Trophoblast cell (in vitro differentiated cells and primary cell): Measurements from ENCODE around the gene TMEM135.
A peak's percentile ranks its signal among the peaks of the same experiment; 100 is the strongest.
"Not testable (repeated sequence)": the region's sequence is repeated elsewhere in the genome, so short reads cannot be mapped to it uniquely, and the experiment has no call there.

ENCODE experiments used
- DNase-seq, 2 donors: peaks; one replicate each; pipeline ENCODE4 v3.0.0-alpha.2; 2016
- H2AFZ ChIP-seq: 2 replicates; pipeline ENCODE4 v1.6.1; 2013; ENCODE audit warnings: low read length, moderate library complexity, mild to moderate bottlenecking; ENCODE audit not compliant: insufficient read depth, poor library complexity
- H2AK5ac ChIP-seq: 2 replicates; pipeline ENCODE4 v1.6.1; 2013; ENCODE audit warnings: mild to moderate bottlenecking, low read length
- H2BK120ac ChIP-seq: 2 replicates; pipeline ENCODE4 v1.6.1; 2013; ENCODE audit warnings: low read length, mild to moderate bottlenecking, moderate library complexity; ENCODE audit not compliant: insufficient read depth, poor library complexity
- H2BK12ac ChIP-seq: 2 replicates; pipeline ENCODE4 v1.6.1; 2013; ENCODE audit warnings: mild to moderate bottlenecking, low read length, moderate library complexity
- H2BK5ac ChIP-seq: 2 replicates; pipeline ENCODE4 v1.6.1; 2013; ENCODE audit warnings: low read length, low read depth, moderate library complexity, mild to moderate bottlenecking; ENCODE audit not compliant: poor library complexity
- H3K14ac ChIP-seq: 2 replicates; pipeline ENCODE4 v1.6.1; 2013; ENCODE audit warnings: mild to moderate bottlenecking, low read length
- H3K18ac ChIP-seq: 2 replicates; pipeline ENCODE4 v1.6.1; 2013; ENCODE audit warnings: mild to moderate bottlenecking, low read length
- H3K23ac ChIP-seq: 2 replicates; pipeline ENCODE4 v1.6.1; 2013; ENCODE audit warnings: low read length
- H3K27ac ChIP-seq: 2 replicates; pipeline ENCODE4 v1.5.1; 2013; ENCODE audit warnings: low read depth, mild to moderate bottlenecking, inconsistent platforms, low read length, moderate library complexity
- H3K27me3 ChIP-seq: 2 replicates; pipeline ENCODE4 v1.6.1; 2013; ENCODE audit warnings: inconsistent platforms, mild to moderate bottlenecking, low read length, moderate library complexity; ENCODE audit not compliant: insufficient read depth
- H3K36me3 ChIP-seq, 2 experiments: 1 replicate in 1 of 2; 2 replicates in 1 of 2; pipeline ENCODE4 v1.6.1; 2013; ENCODE audit warnings: low read length in 2 of 2, mild to moderate bottlenecking in 2 of 2, moderate library complexity in 1 of 2; ENCODE audit not compliant: insufficient read depth in 2 of 2, control insufficient read depth in 1 of 2
- H3K4ac ChIP-seq: 2 replicates; pipeline ENCODE4 v1.6.1; 2013; ENCODE audit warnings: low read depth, mild to moderate bottlenecking, low read length, moderate library complexity
- H3K4me1 ChIP-seq, 2 experiments: 1 replicate in 1 of 2; 2 replicates in 1 of 2; pipeline ENCODE4 v1.6.1; 2013; ENCODE audit warnings: low read length in 2 of 2, mild to moderate bottlenecking in 2 of 2, moderate library complexity in 1 of 2; ENCODE audit not compliant: insufficient read depth in 2 of 2, control insufficient read depth in 1 of 2
- H3K4me2 ChIP-seq: 2 replicates; pipeline ENCODE4 v1.6.1; 2013; ENCODE audit warnings: inconsistent platforms, mild to moderate bottlenecking, low read length, moderate library complexity
- H3K4me3 ChIP-seq: 2 replicates; pipeline ENCODE4 v1.5.1; 2013; ENCODE audit warnings: mild to moderate bottlenecking, low read depth, low read length, inconsistent platforms
- H3K79me1 ChIP-seq: one replicate; pipeline ENCODE4 v1.6.1; 2013; ENCODE audit warnings: low read length
- H3K79me2 ChIP-seq: 2 replicates; pipeline ENCODE4 v1.6.1; 2013; ENCODE audit warnings: low read length, mild to moderate bottlenecking; ENCODE audit not compliant: control insufficient read depth, insufficient read depth, poor library complexity
- H3K9ac ChIP-seq: 2 replicates; pipeline ENCODE4 v1.6.1; 2013; ENCODE audit warnings: mild to moderate bottlenecking, low read length
- H3K9me3 ChIP-seq: 2 replicates; pipeline ENCODE4 v1.6.1; 2013; ENCODE audit warnings: low read depth, mild to moderate bottlenecking, control low read depth, inconsistent platforms, low read length; ENCODE audit not compliant: insufficient read depth
- H4K12ac ChIP-seq: 2 replicates; pipeline ENCODE4 v1.6.1; 2013; ENCODE audit warnings: low read depth, mild to moderate bottlenecking, low read length, moderate library complexity
- H4K8ac ChIP-seq: 2 replicates; pipeline ENCODE4 v1.6.1; 2013; ENCODE audit warnings: low read depth, mild to moderate bottlenecking, low read length, moderate library complexity
- H4K91ac ChIP-seq: one replicate; pipeline ENCODE4 v1.6.1; 2013; ENCODE audit warnings: low read depth, mild to moderate bottlenecking, low read length, moderate library complexity
- WGBS: extraction: QIAGEN DNeasy Blood & Tissue Kit; methylation state at CpG from one replicate; pipeline ENCODE4 v1.1.7; 2013; ENCODE audit warnings: missing lambda C conversion rate; ENCODE audit not compliant: insufficient read length, insufficient coverage; ENCODE audit errors: extremely low coverage; 5-methylcytosine and 5-hydroxymethylcytosine counted together

Gene TMEM135

DNA sequence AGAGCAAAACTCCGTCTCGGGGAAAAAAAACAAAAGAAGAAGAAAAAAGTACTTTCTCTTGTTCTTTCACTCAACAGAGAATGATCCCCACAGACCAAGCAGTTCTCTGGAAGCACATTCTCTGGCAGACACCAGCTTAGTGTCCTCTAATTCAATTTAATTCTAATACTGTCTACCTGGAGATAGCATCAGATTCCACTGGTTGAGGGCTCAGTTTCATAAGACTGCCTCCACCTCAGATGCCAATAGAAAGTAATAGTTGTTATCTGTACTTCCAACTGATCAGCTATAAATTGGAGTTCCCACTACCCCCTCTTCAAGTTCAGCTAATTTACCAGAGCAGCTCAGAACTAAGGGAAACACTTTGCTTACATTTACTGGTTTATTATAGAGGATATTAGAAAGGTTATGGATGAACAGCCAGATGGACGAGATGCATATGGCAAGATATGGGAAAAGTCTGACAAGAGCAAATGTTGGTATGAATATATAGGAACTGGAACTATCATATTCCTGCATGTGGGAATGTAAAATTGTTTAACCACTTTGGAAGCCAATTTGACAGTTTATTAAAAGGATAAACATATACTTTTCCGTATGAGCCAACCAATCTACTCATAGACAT, 64.3 kb downstream of the TMEM135 start:
- Histone ChIP-seq H3K36me3 (peaks cover under 1 to 2% of the 10 kb centered on the region in 2 experiments), H3K79me2 (no peaks in the 10 kb centered on the region), H4K8ac (no peak overlapping the region), H3K4me1 (peaks cover 0 to 3% of the 10 kb centered on the region in 2 experiments), H3K4ac (no peak overlapping the region), H3K9me3 (peaks cover 2% of the 10 kb centered on the region), H3K4me2 (no peak overlapping the region), H3K79me1 (no peaks in the 10 kb centered on the region), H3K27ac (no peak overlapping the region), H3K14ac (no peak overlapping the region), H3K9ac (no peak overlapping the region), H3K23ac (no peak overlapping the region), H4K12ac (no peak overlapping the region), H3K18ac (no peak overlapping the region), H2AK5ac (no peak overlapping the region), H2BK5ac (no peak overlapping the region), H3K27me3 (no peaks in the 10 kb centered on the region), H2BK12ac (no peak overlapping the region), H4K91ac (no peak overlapping the region), H3K4me3 (no peak overlapping the region), H2AFZ (no peak overlapping the region), H2BK120ac (no peak overlapping the region)
- DNase-seq, result no peak
- no CpG with 5 or more reads among the region's 4 CpGs for WGBS

DNA sequence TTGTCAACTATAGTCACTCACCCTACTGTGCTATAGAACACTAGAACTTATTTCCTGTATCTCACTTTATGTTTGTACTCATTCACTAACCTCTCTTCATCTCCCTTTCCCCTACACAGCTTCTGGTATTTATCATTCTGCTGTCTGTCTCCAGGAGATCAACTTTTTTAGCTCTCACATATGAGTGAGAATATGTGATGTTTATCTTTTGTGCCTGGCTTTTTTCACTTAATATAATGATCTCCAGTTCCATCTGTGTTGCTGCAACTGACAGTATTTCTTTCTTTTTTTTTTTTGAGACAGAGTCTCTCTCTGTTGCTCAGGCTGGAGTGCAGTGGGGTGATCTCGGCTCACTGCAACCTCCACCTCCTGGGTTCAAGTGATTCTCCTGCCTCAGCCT, 68.1 kb downstream of the TMEM135 start:
- H2BK120ac ChIP-seq, H3K9me3 ChIP-seq, H3K27ac ChIP-seq, H2BK12ac ChIP-seq, H3K4me3 ChIP-seq, H3K79me2 ChIP-seq, H3K4me1 ChIP-seq, H3K14ac ChIP-seq, H3K79me1 ChIP-seq, H2AFZ ChIP-seq, H3K4ac ChIP-seq, H4K8ac ChIP-seq, H3K36me3 ChIP-seq, H4K91ac ChIP-seq, H4K12ac ChIP-seq, H3K4me2 ChIP-seq, H3K23ac ChIP-seq, H3K9ac ChIP-seq, H2BK5ac ChIP-seq, DNase-seq, H3K27me3 ChIP-seq, H2AK5ac ChIP-seq: not testable (repeated sequence)
- no CpG with 5 or more reads among the region's 1 CpG for WGBS
- peak overlapping the region; percentile 45 for H3K18ac ChIP-seq

DNA sequence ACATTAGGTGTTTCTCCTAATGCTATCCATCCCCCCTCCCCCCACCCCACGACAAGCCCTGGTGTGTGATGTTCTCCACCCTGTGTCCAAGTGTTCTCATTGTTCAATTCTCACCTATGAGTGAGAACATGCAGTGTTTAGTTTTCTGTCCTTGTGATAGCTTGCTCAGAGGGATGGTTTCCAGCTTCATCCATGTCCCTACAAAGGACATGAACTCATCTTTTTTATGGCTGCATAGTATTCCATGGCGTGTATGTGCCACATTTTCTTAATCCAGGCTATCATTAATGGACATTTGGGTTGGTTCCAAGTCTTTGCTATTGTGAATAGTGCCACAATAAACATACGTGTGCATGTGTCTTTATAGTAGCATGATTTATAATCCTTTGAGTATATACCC, 69.6 kb downstream of the TMEM135 start:
- not testable (repeated sequence) for H3K79me1 ChIP-seq, H2BK5ac ChIP-seq, H3K27me3 ChIP-seq, H3K4me3 ChIP-seq, H3K79me2 ChIP-seq, H2BK12ac ChIP-seq, DNase-seq, H3K9ac ChIP-seq, H2BK120ac ChIP-seq, H3K4me1 ChIP-seq, H4K91ac ChIP-seq, H4K8ac ChIP-seq, H4K12ac ChIP-seq, H3K36me3 ChIP-seq, H3K18ac ChIP-seq, H3K4me2 ChIP-seq, H3K4ac ChIP-seq, H3K9me3 ChIP-seq, H3K23ac ChIP-seq, H3K14ac ChIP-seq, H2AK5ac ChIP-seq, H3K27ac ChIP-seq, H2AFZ ChIP-seq
- WGBS, result no CpG with 5 or more reads among the region's 3 CpGs

DNA sequence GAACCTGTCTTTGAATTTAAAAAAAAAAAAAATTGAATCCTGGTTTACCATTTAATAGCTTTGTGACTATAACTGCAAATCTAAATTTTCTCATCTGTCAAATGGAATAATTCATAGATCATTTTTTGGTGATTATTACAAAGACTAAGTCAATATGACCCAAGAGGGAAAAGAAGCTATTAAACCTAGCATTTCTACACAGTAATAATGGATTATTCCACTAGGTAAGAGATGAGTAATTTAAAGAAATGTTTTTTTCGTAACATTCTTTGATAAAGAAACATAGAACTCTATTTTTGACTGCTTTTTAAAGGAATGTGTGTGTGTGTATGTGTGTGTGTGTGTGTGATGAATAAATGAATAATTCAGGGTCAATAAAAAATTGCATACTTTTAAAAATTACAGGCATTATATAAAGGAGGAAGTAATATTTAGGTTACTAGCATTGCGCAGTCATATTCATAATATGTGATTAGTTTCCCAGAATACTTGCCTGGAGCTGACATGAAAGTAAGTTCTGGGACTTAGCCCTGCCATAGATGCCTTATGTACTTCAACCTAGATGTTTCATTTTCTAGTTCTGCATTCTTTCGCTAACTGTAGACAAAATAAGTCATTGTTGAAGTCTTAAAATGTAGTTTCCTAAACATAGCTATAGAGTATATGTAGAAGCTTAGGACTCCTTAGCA, 72.9 kb downstream of the TMEM135 start:
- H3K14ac ChIP-seq, result no peak overlapping the region
- peaks cover 0 to 3% of the 10 kb centered on the region in 2 experiments for H3K4me1 ChIP-seq
- no peaks in the 10 kb centered on the region for H3K27me3 ChIP-seq
- no peak overlapping the region for H3K9ac ChIP-seq
- H2BK5ac ChIP-seq, result no peak overlapping the region
- no peaks in the 10 kb centered on the region for H3K79me1 ChIP-seq
- peaks cover 2% of the 10 kb centered on the region for H3K9me3 ChIP-seq
- no peak overlapping the region for H4K91ac ChIP-seq
- H2BK12ac ChIP-seq, result no peak overlapping the region
- no peak overlapping the region for H4K12ac ChIP-seq
- no peak overlapping the region for H3K4me3 ChIP-seq
- H2BK120ac ChIP-seq, result no peak overlapping the region
- H3K36me3 ChIP-seq, result peaks cover 0 to 2% of the 10 kb centered on the region in 2 experiments
- H3K18ac ChIP-seq, result no peak overlapping the region
- H2AK5ac ChIP-seq, result no peak overlapping the region
- no peak overlapping the region for H4K8ac ChIP-seq
- no peak overlapping the region for H3K27ac ChIP-seq
- H3K79me2 ChIP-seq, result no peaks in the 10 kb centered on the region
- H3K4me2 ChIP-seq, result no peak overlapping the region
- H3K4ac ChIP-seq, result no peak overlapping the region
- WGBS, result no CpG with 5 or more reads among the region's 3 CpGs
- no peak for DNase-seq
- no peak overlapping the region for H2AFZ ChIP-seq
- H3K23ac ChIP-seq, result no peak overlapping the region
